ENCODE results near the gene KCTD13. TPM values are rescaled to one million over a fixed set of nuclear protein-coding genes. Genes with fewer than 3 reads are reported as not detected.

Gene KCTD13
- total RNA-seq, 1 donor from 2014 or later: 31.4 TPM

- Mint-ChIP-seq H3K27me3 (peaks cover 3% of the 10 kb centered on the region), H3K9me3 (ENCODE audit: low read depth) (no peaks in the 10 kb centered on the region), H3K4me1 (ENCODE audit: low read depth) (peaks cover 9% of the 10 kb centered on the region), H3K4me3 (ENCODE audit: low read depth) (peak overlapping the region; percentile 98), H3K27ac (peak overlapping the region; percentile 100), H3K36me3 (ENCODE audit: insufficient read depth) (peaks cover 5% of the 10 kb centered on the region)
- TF ChIP-seq, protein P1, sequence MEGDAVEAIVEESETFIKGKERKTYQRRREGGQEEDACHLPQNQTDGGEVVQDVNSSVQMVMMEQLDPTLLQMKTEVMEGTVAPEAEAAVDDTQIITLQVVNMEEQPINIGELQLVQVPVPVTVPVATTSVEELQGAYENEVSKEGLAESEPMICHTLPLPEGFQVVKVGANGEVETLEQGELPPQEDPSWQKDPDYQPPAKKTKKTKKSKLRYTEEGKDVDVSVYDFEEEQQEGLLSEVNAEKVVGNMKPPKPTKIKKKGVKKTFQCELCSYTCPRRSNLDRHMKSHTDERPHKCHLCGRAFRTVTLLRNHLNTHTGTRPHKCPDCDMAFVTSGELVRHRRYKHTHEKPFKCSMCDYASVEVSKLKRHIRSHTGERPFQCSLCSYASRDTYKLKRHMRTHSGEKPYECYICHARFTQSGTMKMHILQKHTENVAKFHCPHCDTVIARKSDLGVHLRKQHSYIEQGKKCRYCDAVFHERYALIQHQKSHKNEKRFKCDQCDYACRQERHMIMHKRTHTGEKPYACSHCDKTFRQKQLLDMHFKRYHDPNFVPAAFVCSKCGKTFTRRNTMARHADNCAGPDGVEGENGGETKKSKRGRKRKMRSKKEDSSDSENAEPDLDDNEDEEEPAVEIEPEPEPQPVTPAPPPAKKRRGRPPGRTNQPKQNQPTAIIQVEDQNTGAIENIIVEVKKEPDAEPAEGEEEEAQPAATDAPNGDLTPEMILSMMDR (IDR thresholded peaks at IDR 0.05; ENCODE audit: unreplicated experiment): no peak
- no peak for DNase-seq (ENCODE audit: low spot score, unreplicated experiment)
These were observed 62.4 kb downstream of the KCTD13 start for GRCh38 chr16:29863669-29863984.

DNA sequence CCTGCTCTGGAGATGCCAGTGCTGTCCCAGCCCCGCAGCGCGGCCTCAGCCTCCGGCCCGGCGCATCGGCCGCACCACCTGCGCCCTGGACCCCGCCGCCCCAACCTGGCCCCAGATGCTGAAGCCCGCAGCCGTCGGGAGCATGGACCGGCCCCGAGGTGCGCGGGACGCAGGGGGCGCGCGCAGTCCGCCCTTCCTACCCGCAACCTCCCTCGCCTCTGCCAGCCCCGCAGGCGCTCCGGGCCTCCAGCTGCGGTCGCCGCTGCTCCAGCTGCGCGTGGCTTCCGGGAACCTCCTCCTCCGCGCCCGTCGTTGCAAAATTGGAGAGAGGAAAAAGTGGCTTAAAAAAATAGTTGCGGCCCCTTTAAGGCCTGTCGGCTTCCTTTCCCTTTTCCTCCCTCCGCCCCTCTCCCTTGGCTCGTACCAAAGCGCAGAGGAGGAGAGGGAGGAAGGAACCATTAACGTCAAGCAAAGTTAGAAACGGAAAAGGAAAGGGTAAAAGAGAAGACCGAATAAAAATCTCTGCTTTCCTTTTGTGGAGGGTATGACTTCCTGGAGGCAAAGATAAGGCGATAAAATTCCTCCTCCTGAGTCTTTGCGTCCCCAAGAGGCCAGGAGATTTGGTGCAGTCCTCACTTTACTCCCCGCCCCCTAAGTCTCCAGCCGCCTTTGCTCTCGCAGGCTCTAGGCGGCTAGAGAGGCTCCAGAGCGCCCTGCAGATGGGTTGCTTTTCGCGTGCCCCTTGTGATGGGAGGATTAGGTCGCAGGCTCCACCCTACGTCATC lies 63.0 kb downstream of the KCTD13 start, which contains the start of gene CDIPT:
TSS of gene CDIPT (minus strand) at position 343 of the 785 bp plus-strand sequence. CDS start 369 bp downstream, outside the sequence.
- Mint-ChIP-seq H3K9me3 (ENCODE audit: low read depth) (no peaks in the 10 kb centered on the region), H3K4me3 (ENCODE audit: low read depth) (peak within 1 kb of the TSS; percentile 98), H3K27me3 (peaks cover 3% of the 10 kb centered on the region), H3K27ac (peak within 1 kb of the TSS; percentile 100), H3K36me3 (ENCODE audit: insufficient read depth) (peaks cover 9% of the 10 kb centered on the region), H3K4me1 (ENCODE audit: low read depth) (peaks cover 9% of the 10 kb centered on the region)
- TF ChIP-seq, protein P1 (IDR thresholded peaks at IDR 0.05; ENCODE audit: unreplicated experiment): peak; percentile 69
- DNase-seq (ENCODE audit: low spot score, unreplicated experiment): peak; percentile 76

DNA sequence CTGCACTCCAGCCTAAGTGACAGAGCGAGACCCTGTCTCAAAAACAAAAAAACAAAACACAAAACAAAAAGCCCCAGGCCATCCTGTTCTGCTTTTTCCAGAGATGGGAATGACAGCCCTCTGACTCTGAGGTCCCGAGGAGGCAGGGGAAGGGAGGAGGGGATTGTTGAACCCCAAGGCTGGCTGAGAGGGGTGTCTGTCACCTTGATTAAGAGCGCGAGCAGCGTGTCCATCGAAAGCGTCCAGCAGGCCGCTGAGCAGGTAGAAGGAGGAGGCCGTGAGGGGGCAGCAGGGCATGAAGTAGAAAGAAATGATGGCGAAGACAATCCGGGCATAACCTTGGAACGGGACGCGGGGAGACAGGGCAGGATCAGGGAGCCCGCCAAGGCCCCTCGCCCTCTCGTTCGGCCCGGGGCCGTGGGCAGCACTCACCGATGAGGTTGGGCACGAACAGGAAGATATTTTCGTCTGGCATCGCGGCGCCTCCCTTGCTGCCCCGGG lies 63.6 kb downstream of the KCTD13 start:
- Mint-ChIP-seq H3K36me3 (ENCODE audit: insufficient read depth) (peaks cover 10% of the 10 kb centered on the region), H3K9me3 (ENCODE audit: low read depth) (no peaks in the 10 kb centered on the region), H3K4me1 (ENCODE audit: low read depth) (peaks cover 9% of the 10 kb centered on the region), H3K27me3 (no peaks in the 10 kb centered on the region), H3K27ac (peak overlapping the region; percentile 90), H3K4me3 (ENCODE audit: low read depth) (peak overlapping the region; percentile 98)
- DNase-seq (ENCODE audit: low spot score, unreplicated experiment): no peak
- TF ChIP-seq, protein P1 (IDR thresholded peaks at IDR 0.05; ENCODE audit: unreplicated experiment): no peak

DNA sequence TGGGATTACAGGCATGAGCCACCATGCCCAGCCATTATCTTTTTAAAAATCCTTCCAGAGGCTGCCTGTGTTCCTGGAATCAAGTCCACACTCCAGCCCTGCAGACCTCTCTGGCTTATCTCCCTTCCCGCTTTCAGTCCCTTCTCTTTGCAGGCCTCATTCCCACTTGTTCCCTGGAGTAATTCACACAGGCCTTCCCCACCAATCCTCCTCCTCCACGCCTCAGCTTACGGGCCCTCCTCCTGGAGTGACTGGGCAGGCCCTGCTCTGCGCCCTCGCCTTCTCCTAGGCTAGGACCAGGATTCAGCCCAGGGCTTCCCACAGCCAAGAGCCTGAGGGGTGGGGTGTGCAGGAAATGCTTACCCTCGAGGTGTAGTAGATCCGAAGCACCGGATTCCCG lies 65.8 kb downstream of the KCTD13 start:
- H3K36me3 Mint-ChIP-seq (ENCODE audit: insufficient read depth): peaks cover 10% of the 10 kb centered on the region
- DNase-seq (ENCODE audit: low spot score, unreplicated experiment): no peak
- TF ChIP-seq, protein P1 (IDR thresholded peaks at IDR 0.05; ENCODE audit: unreplicated experiment): no peak
- H3K9me3 Mint-ChIP-seq (ENCODE audit: low read depth): no peaks in the 10 kb centered on the region
- peaks cover 9% of the 10 kb centered on the region for H3K4me1 Mint-ChIP-seq (ENCODE audit: low read depth)
- H3K27me3 Mint-ChIP-seq: no peaks in the 10 kb centered on the region
- H3K4me3 Mint-ChIP-seq (ENCODE audit: low read depth): no peak overlapping the region
- H3K27ac Mint-ChIP-seq: no peak overlapping the region

- Mint-ChIP-seq H3K4me1 (ENCODE audit: low read depth) (peaks cover 9% of the 10 kb centered on the region), H3K27me3 (no peaks in the 10 kb centered on the region), H3K4me3 (ENCODE audit: low read depth) (no peak overlapping the region), H3K9me3 (ENCODE audit: low read depth) (no peaks in the 10 kb centered on the region), H3K27ac (no peak overlapping the region), H3K36me3 (ENCODE audit: insufficient read depth) (peaks cover 10% of the 10 kb centered on the region)
- TF ChIP-seq, protein P1 (IDR thresholded peaks at IDR 0.05; ENCODE audit: unreplicated experiment): no peak
- no peak for DNase-seq (ENCODE audit: low spot score, unreplicated experiment)
These were observed 67.1 kb downstream of the KCTD13 start for GRCh38 chr16:29858974-29859373.

Measured in progenitor cell of endocrine pancreas (in vitro differentiated cells).